GM12801 (cell line): ENCODE results near the gene TMCC2.

Experiments
- CTCF ChIP-seq: IDR thresholded peaks from one replicate; pipeline ENCODE4 v1.5.1; 2011; ENCODE audit warnings: control low read depth; ENCODE audit not compliant: insufficient read length; ENCODE audit errors: extremely low read depth

Gene TMCC2

GRCh38 chr1:205310976-205311704 lies 83.4 kb downstream of the TMCC2 start:
- no peak for TF ChIP-seq CTCF

- TF ChIP-seq CTCF, result no peak
Observed at GRCh38 chr1:205312866-205313562, 85.3 kb downstream of the TMCC2 start.

GRCh38 chr1:205313563-205314308 lies 86.0 kb downstream of the TMCC2 start:
- no peak for TF ChIP-seq CTCF

- TF ChIP-seq CTCF, result no peak
Observed at GRCh38 chr1:205315008-205315618, 87.4 kb downstream of the TMCC2 start.

- TF ChIP-seq CTCF, result no peak
Observed at GRCh38 chr1:205316161-205316566, 88.4 kb downstream of the TMCC2 start.

GRCh38 chr1:205317311-205317917 lies 89.7 kb downstream of the TMCC2 start:
- TF ChIP-seq CTCF, result no peak
